NCI-H1092 treated with DMSO at 0.1 percent for 48 hours (cell line): ENCODE data around the gene PDE11A.

ENCODE experiments used
- DNase-seq: peaks from one replicate; lab custom pipeline; 2025; lab: John Stamatoyannopoulos, UW

PDE11A gene

DNA sequence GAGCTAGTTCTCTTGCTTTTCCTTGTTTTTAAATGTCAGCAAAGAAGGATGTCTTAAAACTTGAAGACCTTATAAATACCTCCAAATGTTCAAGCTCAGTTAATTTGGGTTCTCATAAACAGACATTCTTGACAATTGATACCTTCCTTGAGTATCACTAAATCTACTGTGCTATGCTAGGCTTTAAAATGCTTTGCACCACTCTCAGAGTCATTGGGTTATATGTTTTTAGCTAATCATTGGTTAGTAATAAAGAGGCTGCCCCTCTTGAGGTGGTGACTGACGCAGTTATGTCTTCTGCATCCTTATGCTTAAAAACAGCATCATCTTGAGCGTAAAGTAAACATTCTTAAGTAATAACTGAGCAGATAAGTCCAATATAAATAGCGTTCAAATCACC, 404.0 kb downstream of the PDE11A start:
- DNase-seq, result no peak

DNA sequence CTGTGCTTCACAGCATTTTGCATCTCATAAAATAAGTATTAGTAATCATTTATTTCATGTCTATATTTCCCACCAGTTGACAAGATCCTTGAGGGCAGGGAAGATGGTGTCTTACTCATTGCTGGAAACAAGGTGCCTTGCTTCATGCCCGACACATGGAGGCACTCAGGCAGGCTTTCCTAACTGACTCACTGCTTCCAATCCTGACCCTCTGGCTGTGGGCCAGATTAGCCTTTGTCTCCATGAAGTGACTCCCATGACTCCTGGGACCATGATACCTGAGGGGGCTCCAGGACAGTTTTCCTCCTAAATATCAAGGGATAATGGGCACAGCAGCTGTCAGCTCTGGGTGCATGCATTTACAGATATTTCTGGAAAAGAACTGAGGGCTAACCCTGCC, 405.0 kb downstream of the PDE11A start:
- DNase-seq, result no peak

DNA sequence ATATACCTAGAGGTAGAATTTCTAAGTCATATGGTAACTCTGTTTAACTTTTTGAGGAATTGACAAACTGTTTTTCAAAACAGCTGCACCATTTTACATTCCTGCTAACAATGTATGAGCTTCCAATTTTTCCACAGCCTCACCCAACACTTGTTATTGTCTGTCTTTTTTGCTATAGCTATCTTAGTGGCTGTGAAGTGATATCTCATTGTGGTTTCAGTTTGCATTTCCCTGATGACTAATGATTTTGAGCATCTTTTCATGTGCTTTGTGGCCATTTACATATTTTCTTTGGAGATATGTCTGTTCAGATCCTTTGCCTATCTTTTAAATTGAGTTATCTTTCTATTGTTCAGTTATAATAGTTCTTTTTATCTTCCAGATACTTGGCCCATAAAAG, 406.2 kb downstream of the PDE11A start:
- DNase-seq, result no peak

DNA sequence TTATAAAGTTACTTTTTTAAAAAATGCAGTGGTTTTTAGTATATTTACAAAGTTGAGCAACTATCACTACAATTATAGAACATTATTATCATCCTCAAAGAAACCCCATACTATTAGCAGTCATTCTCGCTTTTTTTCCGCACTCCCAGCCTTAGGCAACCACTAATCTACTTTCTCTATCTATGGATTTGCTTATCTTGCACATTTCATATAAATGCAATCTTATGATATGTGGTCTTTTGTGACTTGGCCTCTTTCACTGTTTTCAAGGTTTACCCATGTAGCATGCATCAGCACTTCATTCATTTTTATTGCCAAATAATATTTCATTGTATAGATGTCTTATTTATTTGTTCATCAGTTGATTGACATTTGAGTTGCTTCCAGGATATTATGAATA, 406.6 kb downstream of the PDE11A start:
- DNase-seq, result no peak

DNA sequence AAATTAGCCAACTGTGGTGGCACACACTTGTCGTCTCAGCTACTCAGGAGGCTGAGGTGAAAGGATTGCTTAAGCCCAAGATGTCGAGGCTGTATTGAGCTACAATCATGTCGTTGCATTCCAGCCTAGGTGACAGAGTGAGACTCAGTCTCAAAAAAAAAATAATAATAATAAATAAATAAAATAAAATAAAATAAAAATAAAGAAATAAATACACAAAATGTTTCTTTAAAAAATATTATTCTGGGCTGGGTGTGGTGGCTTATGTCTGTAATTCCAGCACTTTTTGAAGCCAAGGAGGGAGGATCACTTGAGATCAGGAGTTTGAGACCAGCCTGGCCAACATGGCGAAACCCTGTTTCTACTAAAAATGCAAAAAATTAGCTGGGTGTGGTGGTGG, 407.2 kb downstream of the PDE11A start:
- DNase-seq, result no peak

DNA sequence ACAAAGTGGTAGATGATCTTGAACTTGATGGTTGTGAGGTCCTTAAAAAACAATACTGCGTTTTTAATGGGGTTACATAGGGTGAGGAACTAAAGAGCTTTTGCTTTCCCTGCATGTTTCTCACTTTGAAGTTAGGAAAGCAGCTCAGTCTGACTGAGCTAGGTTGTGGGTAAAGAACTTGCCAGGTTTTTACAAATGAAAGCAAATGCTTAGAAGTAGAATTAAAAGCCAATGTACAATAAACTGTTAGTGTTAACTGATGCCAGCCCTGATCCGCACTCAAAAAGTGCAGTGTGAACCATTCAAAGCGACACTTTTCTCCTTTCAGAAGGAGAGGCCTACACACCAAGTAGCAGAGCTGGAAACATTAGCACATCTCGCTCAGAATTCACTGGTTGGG, 409.7 kb downstream of the PDE11A start:
- DNase-seq, result no peak

DNA sequence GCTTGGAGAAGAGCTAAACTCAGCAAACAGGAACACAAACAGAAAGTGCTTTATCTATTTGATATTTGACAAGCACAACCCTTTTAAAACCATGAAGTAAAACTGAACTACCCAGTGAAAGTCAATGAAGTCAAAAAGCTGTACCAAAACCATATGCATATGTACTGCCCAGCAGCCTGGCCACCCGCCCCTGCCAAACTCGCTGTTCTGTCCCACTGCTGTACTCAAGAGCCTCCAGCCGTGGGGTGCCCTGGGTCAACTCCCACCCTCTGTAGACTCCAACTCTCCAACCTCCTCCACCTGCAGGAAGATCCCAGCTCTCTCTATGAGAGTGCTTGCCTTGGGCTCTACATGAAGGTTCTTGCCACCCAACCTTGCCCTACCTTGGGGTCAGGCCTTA, 411.8 kb downstream of the PDE11A start:
- DNase-seq, result no peak

DNA sequence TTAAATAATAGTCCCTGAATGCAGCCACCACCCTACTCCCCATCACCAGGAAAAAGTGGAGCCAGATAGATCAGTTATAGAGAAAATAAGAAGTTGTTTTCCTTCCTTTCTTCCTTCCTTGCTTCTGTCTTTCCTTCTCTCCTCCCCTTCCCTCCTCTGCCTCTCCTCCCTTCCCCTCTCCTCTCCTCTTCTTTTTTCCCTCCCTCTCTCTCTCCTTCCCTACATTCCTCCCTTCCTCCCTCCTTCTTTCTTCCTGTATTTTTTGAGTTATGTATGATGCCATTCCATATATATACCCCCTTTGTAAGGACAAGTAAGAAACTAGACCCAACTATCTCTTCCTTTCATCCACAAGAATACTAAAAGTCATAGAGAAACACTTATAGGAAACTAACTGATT, 414.3 kb downstream of the PDE11A start:
- DNase-seq, result no peak

DNA sequence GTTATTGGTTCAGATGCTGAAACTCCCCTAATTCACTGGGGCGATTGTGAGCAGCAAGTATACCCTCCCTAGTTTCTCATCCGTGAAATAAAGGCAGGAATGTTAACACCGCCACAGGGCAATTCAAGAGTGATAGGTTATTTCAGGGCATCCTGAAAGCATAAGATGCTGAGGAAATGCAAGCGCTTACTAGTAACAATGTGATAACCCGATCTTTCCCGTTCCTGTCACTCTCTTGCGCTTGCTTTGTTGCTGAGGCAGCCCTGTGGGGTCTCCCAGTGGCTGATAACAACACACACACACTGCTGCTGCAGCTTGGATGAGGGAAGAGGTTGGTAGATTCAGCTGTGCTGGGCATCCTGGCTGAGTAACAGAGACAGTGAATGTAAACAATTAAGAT, 420.7 kb downstream of the PDE11A start:
- DNase-seq, result no peak

DNA sequence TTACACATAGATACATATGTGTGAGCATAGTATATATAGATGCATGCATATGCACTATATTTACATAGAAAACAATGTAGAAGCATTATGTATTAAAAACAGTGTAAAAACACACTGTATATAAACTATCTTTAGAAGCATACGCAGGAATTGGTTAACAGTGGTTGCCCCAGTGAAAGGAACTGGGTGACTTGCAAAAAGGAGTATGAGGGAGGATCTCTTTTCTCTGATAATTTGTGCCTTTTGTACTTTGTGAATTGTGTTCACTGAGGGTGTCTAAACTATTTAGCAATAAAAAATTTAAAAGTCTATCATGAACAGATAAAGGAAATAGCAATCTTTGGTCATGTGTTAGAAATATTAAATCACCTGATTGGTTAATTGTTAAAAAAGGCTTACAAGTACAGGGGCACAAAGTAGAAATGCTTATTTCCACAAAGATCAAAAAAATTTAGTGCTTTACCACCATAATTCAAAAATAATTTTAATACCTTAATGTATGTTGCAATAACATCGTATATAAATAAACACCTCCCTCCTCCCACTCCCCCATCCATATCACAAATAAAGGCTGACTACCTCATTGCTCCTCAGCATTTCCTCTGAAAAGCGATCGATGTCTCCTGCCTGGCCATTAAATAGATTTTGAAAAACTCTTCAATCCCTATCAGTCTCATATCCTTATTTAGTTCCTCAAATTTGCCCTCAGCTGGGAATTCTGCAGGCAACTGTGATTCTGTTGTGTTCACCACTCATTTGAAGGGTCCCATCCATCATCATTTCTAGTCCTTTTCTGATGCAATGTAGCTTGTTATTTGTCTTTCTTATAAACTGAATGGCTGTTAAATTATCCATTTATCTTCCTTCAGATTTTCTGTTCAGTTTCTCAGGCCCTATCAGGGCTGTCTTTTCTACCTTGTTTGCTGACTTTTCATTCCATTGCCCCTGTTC, 422.7 kb downstream of the PDE11A start:
- DNase-seq, result no peak

DNA sequence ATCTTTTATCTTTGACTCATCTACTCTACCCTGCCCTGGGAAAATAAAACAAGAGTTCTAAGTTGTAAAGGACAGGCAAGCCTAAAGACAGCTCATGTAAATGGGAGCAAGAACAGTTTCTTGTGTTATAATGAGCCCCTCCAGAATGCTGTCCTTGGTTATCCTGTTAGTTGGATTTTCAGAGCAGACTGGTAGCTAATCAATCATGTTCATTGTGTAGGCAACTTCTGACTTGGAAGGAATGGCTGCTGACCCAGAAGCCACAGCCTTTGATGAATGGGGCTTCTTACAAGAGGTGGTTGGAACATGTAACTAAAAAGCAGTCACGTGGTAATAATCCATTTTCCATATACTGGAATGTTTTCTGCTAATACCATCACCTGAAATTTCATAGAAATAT, 425.8 kb downstream of the PDE11A start:
- DNase-seq, result no peak

DNA sequence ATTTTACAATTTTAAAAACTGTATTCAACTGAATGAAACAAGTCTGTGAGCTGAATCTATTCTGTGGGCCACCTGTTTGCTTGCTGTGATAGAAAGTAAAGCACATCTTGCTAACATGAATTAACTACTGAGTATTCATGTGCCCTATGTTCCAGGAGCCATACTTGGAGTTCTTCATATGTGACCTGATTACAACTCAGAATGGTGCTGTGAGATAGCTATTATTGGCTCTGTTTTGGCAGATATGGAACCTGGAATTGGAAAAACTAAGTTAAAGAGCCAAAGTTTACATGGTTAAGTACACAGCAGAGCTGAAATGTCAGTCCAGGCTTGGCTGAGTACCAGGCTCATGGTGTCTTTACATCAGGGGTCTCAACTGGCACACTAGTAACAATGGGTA, 426.3 kb downstream of the PDE11A start:
- no peak for DNase-seq

DNA sequence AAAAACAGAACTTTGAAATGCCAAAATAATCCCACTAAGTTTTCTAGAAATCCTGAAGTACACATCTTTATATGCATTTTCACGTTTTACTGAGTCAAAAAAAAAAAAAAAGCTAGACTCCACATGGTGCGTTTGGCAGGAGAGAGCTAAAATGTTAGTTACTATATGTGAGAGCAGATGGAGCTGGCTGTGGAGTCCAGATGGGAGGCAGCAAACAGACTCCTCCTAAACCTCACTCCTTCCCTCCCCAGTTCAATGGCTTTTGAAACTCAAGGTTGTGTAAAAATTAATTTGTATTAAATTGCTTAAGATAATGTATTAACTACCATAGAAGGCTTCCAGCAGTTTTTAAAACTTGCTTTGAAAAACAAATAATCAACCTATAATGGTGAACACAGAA, 431.2 kb downstream of the PDE11A start:
- no peak for DNase-seq

DNA sequence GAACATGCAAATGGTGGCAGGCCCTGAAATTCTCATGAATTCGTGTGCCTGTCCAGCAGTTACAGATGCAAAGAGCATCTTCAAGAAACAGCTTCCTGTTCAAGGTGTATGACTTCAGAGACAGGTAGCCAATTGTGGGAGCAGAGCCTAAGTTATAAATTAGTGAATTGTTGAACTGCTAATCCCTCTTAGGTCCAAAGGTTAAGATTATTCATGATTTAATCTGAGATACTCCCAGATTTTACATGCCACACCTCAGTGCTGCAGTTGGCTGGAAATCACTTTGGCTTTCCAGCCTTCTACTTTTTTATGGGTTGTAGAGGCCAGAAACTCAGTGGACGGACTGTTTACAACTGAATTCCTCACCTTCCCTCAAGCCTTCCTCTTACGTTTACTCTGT, 432.2 kb downstream of the PDE11A start:
- no peak for DNase-seq

DNA sequence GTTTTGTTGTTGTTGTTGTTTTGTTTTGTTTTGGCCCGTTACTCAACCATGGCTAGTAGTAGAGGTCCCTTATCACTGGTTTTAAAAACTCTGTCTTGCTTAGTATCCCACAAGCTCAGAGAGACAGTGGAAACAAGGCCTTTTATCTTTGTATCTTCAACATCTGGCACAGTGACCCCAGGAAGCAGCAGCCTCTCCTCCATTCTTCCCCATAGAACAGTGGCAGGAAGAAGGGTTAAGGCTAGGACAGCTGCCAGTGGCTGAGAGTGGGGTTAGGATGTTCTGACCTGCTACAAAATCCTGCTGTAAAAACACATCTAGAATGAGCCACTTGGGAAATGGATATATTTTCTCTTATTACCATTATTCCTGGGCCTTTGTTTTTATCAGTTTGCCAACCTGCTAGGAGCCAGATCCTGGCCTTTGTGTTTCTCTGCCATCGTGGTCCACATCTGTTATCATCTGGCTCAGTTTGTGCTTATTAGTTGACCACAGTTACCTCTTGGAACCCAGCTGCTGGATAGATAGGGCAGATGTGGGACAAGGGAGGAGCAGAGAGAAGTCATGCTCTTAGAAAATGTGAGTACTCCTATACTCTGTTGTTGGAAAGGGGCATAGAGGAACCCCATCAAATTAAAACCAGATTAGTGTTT, 433.2 kb downstream of the PDE11A start:
- no peak for DNase-seq

DNA sequence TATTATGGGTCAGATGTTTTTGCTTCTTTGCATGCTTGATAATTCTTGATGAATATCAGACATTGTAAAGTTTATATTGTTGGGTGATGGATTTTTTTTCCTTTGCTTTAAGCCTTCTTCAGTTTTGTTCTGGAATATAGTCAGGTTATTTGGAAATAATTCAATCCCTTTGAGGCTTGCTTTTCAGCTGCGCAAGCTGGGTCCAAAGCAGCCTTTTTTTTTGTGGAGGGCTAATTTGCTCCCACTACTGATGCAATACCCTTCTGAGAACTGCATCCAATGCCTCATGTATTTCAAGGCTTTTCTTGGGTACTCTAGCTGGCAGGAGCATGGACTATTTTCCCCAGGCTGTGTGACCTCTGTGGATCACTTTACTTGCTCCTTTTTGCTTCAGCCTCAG, 434.1 kb downstream of the PDE11A start:
- DNase-seq, result no peak

DNA sequence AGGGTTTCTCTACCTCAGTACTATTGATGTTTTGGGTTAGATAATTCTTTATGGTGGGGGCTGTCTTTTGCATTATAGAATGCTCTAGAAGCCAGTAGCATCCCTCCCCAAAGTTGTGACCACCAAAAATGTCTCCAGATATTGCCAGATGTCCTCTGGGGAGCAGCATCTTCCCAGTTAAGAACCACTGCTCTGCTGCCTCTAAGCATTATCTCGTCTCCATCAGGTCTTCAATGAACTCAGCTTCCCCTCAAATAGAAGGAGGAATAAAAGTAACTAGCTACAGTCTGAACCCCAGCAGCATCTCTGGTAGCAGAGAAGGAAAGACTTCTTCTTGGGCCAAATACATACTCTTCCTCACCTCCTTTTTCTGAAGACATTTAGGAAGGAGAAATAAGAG, 435.9 kb downstream of the PDE11A start:
- no peak for DNase-seq

DNA sequence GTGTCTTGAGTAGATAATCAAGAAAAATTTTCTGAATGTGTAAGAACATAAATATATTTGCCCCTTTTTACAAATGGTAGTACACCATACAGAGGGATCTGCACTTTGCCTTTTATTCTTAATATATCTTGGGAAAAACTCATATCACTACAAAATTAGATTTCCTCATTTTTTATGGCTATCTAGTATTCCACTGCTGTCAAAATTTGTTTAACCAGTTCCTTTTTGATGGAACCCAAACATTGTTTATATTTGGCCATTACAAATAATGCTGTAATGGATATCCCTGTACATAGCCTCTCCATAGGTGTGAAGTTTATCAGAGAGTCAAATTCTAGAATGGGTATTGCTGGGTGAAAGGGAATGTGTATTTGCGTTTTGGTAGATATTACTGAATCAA, 436.9 kb downstream of the PDE11A start:
- DNase-seq, result no peak

DNA sequence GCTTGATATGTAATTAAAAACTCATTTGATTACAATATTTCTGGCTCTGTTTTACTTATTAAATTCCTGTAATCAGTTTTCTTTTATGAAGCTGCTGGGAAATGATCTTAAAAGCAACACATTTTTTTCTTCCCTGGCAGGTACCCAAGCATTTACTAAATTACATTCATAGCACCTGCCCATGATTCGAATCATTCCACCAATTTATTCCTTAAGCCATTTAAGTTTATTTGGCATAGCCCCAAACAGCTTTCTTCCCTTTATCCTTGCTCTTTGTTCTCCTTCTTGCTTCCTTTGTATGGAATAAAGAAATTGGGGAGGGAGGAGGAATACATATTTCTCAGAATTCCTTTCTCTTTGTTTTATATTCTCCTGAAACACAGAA, 438.7 kb downstream of the PDE11A start:
- DNase-seq, result no peak

DNA sequence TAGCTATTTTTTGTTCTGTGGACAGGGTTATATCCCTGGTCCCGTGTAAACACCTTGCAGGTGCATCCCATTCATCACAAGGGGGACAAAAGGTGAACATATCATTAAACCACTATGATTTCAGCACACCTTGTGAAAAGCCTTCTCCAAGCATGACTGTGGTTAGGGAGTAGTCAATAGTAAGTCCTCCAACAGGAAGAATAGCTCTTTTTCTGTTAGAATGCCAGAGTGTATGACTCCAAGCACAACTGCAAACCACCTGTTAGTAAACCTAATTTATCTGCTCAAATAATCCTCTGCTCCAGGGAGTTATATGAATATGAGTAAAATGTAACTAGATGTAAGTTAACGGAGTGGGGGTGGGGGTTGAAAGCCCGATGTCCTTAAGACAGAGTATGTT, 439.5 kb downstream of the PDE11A start:
- no peak for DNase-seq

DNA sequence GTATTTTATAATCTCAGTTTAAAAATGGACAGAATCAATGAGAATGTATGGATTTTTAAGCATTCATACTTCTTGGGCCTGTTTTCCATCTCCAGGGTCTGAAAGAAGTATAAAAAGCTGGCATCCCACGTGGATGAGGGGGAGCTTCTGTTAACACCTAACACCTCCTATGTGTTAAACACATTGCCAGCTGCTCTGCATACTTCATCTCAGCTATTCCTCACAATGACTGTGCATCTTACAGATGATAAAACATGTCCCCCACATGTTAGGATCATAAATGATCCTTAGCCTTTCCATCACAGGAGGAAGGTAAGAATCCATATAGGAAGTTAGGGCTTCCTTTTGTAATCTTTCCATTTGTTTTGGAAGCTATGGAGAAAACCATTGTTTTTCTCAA, 440.9 kb downstream of the PDE11A start:
- no peak for DNase-seq

DNA sequence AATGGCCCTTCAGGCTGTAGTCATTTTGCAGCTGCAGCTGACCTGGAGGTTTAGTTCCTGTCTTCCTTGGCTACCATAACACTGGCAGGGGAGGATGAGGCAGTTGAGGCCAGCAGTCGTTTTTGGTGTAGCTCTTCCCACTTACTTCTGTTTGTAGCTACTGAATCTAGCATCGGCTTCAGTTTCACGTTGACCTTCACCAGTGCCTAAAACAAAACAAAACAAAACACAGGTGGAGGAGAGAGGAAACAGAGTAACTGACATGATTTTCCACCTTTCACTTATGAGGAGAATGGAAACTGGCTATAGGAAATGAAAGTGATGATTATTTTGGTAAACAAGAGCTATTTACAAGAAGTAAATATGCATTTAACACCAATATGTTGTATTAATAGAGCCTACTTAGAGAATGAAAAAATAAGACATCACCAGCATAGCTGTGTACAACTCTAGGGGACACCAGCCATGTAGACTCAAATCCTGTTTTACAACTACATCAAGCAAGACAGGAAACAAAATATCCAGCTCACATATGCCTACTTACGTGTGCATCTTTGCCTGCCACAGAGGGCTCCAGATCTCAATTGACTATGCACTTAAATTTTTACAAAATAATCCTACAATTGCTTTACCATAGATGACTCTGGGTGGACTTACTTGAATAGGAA, 443.1 kb downstream of the PDE11A start:
- no peak for DNase-seq

DNA sequence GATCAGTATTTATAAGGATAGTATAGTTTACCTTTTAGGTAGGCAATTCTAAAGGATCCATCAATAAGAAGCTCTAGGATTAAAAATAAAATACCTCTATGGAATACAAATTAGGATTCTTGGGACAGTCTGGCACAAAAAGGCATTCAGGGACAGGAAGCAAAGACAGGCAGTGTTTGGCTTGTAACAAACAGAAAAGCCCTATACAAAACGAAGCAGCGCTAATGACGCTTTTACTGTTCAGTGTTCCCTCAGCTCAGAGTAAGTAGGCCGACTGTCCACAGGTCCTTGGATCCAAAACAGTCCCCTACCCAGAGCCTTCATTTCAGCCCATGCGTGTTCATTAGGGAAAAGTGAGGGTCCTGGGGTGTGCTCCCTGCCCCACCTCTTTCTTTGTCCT, 443.7 kb downstream of the PDE11A start:
- DNase-seq, result no peak
